GM21786 (cell line): ENCODE results near the gene ZNF622.
"Not testable (repeated sequence)": the region's sequence is repeated elsewhere in the genome, so short reads cannot be mapped to it uniquely, and the experiment has no call there.

Experiments
- ATAC-seq: cut with Tn5 transposase; IDR thresholded peaks from one replicate; pipeline ENCODE4 v1.9.1; 2021; ENCODE audit not compliant: unreplicated experiment

Gene ZNF622

DNA sequence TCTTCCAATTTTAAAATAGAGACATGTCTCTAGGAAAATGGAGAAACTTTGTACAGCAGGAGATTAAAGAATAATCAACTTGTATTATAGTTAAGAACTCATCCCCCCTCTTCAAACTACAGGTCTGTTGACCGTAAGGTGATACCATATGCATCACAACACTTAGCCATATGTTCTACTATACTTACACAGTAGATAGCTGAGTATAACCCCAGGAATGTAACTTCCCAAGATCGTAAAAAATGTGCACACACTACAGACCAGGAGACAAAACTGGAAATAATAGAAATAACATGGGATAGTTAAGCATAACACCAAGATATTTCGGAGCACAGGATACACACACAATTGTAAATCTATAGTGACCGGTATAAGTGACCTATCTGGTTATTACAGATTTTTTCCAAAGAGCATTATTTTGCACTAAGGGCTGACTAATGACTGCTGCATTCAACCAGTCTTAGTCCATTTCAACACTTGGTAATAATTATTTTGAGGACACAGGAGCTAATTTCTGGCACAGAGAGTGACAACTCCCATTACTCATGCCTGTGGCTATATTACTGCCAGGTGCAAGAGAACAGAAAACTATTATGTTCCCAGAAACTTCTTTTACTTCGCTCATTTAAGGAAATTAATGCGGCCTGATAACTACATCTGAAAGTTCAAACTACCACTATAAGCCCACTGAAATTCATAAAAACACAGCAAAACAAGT, 15.4 kb upstream of the ZNF622 start:
- no peak for ATAC-seq

DNA sequence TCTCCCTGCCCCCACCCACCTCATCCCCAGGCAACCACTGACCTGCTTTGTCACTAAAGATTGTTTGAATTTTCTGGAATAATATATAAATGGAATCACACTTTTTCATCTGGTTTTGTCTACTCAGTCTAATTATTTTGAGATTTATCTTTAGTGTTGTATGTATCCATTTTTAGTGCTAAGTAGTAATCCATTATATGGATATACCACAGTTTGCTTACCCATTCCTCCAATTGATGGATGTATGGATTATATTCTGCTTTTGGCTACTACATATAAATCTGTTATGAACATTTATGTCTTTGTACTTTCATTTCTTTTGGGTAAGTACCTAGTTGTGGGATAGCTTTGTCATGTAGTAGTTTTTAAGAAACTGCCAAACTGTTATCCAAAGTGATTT, 14.5 kb upstream of the ZNF622 start:
- ATAC-seq = no peak

DNA sequence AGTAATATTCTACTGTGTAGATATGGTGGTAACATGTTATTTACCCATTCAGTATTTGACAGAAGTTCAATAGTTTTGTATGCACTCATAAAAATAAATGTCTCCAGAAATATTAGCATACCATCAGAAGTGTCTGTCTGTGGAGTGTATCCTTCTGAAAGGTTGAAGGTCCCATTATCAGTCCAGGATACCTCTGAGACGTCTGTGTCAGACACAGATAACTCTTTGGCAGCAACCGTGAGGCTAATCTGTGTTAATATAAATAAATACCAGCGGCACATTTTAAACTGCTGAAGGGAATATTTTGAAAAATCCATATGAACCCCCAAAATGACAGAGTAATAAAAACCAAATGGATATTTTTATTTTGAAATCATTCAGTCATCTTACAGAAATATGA, 11.9 kb upstream of the ZNF622 start:
- ATAC-seq = no peak

DNA sequence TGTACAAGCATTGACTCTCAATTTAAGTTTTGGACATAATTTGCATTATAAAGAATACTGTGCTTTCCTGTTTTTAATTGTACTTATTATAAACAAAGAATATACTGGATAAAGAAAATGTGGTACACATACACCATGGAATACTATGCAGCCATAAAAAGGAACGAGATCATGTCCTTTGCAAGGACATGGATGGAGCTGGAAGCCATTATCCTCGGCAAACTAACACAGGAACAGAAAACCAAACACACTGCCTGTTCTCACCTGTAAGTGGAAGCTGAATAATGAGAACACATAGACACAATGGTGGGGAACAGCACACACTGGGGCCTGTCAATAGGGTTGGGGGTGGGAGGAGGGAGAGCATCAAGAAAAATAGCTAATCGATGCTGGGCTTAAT, 10.8 kb upstream of the ZNF622 start:
- not testable (repeated sequence) for ATAC-seq

DNA sequence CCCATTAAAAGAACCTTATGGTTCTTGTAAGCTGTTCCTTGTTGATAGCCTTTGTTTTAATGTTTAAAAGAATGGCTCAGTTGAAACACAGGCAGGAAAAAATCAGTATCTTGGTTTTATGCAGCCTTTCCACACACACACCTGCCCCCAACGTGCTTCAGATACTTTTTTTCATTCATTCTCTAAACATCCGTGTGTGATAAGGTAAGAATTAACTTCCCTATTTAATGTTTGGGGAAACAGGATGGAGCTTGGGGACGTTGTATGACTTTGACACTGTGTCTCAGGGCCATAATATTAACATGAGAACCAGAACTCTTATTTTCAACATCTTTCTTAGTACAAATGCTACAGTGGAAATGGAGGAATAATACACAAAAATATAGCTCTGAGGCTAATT, 5.8 kb upstream of the ZNF622 start:
- ATAC-seq = no peak

DNA sequence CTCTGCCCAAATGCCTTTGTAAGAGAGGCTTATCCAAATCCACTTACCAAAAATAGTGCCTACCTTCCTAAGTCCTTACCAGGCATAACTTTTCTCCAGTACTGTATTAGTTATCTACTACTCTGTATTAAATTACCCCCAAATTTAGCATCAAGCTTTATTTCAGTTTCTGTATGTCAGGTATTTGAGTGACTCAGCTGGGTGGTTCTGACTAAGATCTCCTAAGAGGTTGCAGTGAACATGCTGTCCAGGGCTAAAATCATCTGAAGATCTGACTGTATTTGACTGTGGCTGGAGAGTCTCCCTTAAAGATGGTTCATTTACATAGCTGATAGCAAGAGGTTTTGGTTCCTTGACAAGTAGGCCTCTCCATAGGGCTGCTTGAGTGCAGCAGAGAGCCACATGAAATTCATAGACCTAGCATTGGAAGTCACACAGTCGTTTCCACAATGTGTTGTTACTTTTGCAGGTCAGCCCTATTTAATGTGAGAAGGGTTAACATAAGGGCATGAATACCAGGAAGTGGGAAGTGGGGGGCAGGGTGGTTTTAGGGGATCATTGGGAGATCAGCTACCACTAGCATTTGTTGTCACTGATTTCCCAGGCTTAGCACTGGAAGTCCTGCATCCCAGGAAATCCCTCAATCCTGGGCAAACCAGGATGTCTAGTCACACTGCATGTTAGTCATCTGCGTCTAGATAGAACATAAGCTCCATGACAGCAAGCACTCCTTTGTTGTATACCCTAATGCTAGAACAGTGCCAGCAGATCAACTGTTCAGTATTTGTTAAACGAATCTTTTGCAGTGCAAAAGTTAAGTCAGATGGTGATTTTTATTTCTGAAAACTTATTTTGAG, 2.0 kb upstream of the ZNF622 start:
- ATAC-seq = peak; percentile 63

DNA sequence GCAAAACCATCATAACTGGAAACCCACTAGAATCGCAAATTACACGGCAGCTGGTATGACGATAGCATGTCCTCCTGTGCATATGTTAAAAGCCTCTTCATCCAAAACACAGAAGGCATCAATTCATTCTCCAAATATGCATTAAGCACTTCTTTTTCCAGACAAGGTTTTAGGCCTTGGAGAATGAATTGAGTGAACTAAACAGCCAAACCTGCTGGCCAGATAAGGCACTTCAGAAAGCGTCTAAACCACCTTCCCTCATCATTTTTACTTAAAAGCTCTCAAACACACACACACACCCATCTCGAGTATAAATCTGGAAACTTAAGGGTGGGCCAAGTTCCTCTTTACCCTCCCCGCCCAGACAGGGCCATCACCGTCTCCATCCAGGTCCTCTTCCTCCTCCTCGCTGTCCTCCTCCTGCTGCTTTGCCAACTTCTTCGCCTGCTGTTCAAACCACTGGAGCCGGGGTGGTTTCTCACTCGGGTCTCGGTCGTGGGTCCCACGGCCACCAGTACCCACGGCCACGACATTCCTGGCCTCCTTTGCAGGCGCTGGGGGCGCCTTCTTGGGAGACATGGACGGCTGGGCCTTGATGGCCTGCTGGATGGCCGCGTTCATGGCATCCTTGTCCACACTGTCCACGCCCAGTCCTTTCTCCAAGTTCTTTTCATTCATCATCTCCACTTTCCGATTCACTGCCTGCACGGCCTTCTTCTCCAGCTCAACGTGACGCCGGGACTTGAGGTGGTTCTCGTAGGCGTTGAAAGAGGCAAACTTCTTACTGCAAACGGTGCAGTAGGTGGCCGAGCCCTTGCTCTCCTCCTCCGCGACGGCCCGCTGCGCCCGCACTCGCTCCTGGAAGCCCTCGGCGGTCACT, 696 bp downstream of the ZNF622 start:
- no peak for ATAC-seq

DNA sequence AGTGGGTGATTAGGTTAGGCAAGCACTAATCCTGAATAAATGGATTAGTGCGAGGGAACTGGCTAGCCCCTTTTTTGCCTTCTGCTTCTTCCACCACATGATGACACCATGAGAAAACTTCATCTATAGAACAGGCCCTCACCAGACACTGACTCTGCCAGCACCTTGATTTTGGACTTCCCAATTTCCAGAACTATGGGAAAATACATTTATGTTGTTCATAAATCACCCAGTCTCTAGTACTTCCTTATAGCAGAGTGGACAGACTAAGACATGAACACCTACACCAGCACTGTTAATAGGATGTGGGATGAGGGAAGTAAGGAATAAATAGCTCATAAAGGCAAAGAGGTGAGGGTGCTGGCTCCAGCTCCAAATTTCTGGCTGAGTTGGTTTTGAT, 1.4 kb downstream of the ZNF622 start:
- no peak for ATAC-seq

DNA sequence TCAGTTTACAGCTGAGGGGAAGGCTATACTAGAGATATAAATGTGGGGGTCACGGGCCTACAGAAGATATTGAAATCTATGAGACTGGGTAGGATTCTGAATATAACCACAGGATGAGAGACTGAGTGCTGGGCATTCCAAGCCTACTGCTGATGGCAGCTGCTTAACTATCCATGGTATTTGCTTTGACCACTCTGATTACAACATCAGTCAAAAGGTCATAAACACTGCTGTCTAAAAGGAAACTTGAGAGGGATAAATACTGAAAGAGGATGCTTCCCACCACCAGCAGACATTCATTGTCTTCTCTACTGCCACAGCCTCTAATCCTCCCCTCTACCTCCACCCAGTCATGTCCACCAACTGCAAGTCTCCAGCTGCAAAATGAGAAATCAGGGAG, 3.8 kb downstream of the ZNF622 start:
- ATAC-seq = no peak

DNA sequence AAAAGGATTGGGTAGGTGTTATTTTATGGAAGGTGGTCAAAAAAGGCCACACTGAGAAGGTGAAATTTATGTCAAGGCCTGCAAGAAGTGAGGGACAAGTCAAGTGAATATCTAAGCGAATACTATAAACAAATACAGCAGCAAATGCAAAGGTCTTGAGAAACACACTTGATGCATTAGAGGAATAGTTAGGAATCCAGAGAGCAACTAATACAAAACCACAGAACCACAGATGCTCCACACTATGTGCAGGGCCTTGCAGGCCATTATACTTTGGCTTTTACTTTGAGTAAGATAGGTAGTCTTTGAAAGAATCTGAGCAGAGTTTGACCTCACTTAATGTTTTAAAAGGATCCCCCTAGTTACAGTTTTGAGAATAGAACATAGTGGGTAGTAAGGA, 4.6 kb downstream of the ZNF622 start:
- no peak for ATAC-seq

DNA sequence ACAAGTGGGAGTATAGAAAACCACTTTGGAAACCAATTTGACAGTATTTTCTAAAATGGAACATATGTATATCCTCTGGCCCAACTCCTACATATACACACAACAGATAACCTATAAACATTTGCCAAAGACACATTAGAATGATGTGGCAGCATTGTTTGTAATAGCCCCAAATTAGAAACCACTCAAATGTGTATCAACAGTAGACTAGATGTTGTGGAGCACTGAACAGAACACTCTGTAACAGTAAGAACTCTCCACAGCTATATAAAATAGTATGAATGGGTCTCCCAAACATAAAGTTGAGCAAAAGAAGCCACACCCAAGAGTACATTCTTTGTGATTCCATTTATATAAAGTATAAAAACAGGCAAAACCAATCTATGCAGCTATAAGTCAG, 6.1 kb downstream of the ZNF622 start:
- no peak for ATAC-seq

DNA sequence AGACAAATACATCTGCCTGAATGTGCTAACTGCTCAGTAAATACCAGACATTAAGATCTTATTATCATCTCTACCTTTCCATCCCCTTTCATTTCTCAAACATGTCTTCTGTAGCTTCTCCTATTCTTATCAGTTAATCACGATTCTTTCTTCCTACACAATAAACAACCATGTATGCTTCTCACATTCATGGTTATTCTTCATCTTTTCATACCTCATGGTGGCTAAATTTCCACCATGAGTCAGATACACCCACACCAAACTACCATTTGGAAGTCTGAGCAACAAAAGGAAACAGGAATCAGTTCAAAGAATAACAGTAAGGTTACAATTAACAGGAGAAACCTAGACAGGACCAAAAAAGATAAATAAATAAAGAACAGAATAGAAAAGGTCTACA, 7.7 kb downstream of the ZNF622 start:
- ATAC-seq = no peak

DNA sequence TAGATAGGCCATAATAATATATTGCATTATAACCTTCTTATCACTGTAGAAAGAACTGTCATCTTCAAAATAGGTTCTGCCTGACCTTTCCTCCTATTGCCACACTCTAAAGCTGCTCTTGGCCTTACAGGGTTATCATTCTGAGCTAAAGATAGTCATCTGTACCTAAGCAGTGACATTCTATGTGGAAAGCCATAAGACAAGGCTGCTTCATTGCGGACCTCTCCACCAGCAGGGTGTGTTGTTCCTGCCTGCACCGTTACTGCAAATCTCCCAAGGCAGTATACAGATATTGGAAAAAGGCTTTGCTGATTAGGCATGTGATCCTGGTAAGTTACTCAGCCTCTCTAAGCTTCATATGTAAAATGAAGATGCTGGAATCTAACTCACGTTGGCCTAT, 8.1 kb downstream of the ZNF622 start:
- ATAC-seq = no peak

DNA sequence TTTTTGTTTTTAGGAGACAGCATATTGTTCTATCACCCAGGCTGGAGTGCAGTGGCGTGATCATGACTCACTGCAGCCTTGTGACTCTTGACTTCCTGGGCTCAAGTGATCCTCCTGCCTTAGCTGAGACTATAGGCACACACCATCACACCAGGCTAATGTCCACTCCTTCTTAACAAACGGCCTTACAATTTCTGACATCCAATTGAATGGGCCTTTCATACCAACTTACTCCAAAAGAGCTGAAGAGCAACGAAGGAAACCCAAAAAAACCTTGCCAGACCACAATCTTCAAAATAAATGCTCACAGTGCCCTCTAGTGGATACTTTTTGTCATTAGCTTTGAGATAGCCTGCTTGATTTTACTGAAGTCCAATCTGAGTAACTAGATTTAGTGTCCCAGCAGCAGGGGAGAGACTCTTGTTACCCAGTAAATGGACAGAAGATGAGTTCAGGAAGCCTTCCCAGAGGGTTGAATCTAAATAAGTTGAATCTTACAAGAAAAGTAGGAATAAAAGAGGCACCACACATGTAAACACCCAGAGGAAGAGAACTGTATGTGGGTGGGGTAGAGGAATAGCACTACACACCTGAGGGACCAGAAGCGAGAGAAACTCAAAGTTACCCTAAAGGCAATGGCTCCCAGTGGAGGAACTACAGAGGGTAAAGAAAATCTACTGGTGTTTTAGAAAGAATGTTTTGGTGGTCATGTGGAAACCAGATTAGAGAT, 9.3 kb downstream of the ZNF622 start:
- ATAC-seq = peak; percentile 65

DNA sequence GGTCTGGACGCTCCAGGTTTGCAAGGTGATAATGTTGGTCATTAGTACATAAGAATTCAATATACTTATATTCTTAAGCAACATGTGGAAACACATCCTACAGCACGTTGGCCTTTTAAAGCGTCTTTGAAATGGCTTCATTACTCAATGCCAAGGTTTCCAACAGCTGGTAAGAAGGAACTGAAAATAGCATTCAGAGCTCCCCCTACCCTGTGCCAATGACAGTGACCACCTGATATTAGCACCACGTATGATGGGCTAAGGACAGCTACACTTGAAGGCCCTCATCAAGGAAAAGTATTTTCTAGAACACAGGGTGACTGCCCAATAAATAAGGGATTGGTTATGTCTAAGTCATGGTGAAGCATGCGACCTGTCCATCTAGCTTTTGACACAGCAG, 9.9 kb downstream of the ZNF622 start:
- ATAC-seq = no peak

DNA sequence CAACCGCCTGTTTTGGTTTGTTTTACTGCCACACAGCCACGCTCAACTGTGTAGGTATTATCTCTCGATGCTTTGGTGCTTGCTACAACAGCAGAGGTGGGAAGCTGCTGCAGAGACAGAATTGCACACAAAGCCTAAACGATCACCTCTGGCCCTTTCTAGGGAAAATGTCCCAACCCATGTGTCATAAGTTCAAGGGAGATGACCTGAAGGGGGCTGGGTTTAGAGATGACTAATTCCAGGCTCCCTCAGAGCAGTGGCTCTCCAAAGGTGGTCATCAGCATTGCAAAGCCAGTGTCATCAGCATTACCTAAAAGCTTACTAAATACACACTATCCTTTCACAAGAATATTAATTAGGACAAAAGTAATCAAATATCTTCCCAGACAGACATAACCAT, 10.9 kb downstream of the ZNF622 start:
- ATAC-seq = no peak

DNA sequence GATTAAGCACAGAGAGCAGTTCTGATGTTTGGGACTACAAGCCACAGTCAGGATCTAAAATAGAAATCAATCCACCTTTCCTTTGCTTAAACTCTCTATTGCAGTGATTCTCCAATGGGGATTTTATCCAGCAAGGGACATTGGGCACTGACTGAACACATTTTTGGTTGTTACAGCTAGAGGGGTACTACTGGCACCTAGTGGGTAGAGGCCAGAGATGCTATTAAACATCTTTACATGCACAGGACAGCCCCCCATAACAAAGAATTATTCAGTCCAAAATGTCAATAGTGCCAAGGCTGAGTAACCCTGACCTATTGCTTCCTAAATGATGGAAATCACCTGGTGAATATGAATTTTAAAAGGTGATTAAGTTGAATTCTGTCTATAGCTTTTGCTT, 12.0 kb downstream of the ZNF622 start:
- no peak for ATAC-seq

DNA sequence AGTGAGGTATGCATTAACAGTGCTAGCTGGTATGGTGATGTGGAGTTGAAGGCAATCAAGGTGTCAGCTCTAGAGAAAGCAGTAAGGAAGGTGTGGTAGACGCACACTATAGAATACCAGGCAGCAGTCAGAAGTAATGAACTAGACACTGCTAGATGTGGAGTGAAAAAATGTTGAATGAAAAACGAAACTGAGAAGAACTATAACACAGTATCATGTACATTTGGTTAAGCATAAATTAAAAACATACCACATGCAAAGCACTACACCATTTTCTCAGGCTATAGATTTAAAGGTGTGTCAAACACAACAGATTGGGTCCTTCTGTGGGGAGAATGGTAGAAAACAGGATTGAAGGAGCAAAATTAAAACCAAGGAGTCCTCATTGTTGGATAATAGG, 15.4 kb downstream of the ZNF622 start:
- ATAC-seq = no peak

DNA sequence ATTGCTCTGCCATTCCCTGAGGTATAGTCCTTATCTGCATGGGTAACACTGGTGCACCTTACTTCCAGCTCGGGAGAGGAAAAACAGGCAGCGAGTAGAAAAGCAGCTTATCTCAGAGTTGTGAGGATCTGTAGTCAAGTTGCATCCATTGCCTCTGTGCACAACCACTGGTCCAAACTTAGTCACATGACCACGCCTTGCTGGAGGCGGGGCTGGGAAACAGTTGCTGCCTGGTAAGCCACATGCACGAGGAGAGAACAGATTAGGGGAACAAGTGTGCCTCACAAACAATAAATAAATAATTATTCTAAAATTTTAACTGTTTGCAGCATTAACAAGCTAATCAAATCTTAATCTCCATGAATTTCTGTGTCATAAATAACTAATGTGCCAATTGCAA, 18.6 kb downstream of the ZNF622 start:
- ATAC-seq = no peak

DNA sequence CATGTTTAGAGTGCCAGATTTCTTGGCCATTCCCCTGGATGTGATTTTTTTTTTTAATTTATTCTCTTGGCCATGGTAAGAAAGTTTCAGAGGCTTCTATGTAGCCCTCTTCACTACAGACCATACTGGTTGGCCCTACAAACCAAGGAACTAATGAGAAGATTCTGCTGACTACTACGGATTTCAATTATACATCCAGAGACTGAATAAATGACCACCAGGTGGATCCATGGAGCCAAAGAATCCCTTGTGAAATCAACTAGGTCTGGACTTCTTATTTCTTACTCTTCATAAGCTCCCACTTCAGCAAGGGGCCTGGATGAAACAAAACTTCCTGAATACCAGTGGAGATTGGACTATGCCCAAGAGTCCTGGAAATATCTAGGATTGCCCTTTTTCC, 27.6 kb downstream of the ZNF622 start:
- ATAC-seq = no peak
